ENCODE measurements around the gene RABGGTB. TPM values are rescaled to one million over a fixed set of nuclear protein-coding genes. Genes with fewer than 3 reads are reported as not detected.
"Not testable (repeated sequence)": the region's sequence is repeated elsewhere in the genome, so short reads cannot be mapped to it uniquely, and the experiment has no call there.

Gene RABGGTB
- total RNA-seq, 1 experiment from 2014 or later: 109 TPM

- DNase-seq (ENCODE audit: low spot score): no peak
- in situ Hi-C loops (cut with HindIII; ENCODE audit: low sequenced_read_pairs): no loop called here
Measured at GRCh38 chr1:75792091-75792490, 6.0 kb downstream of the RABGGTB start.

- in situ Hi-C loops (cut with HindIII; ENCODE audit: low sequenced_read_pairs): no loop called here
- DNase-seq (ENCODE audit: low spot score): no peak
Measured at GRCh38 chr1:75794382-75794781, 8.3 kb downstream of the RABGGTB start.

GRCh38 chr1:75795703-75796193 is 9.7 kb downstream of the RABGGTB start:
- no peak for DNase-seq (ENCODE audit: low spot score)
- in situ Hi-C loops (cut with HindIII; ENCODE audit: low sequenced_read_pairs): no loop called here

- DNase-seq (ENCODE audit: low spot score): peak; percentile 50
- in situ Hi-C loops (cut with HindIII; ENCODE audit: low sequenced_read_pairs): no loop called here
Measured at GRCh38 chr1:75796376-75797272, 10.6 kb downstream of the RABGGTB start, which contains the start of gene MSH4. MSH4 (plus strand) TSS chr1:75796882; CDS start chr1:75796986, 104 bp downstream.

- in situ Hi-C loops (cut with HindIII; ENCODE audit: low sequenced_read_pairs): no loop called here
- DNase-seq (ENCODE audit: low spot score): no peak
Measured at GRCh38 chr1:75797273-75797588, 11.2 kb downstream of the RABGGTB start.

GRCh38 chr1:75797606-75798216 is 11.7 kb downstream of the RABGGTB start:
- no peak for DNase-seq (ENCODE audit: low spot score)
- in situ Hi-C loops (cut with HindIII; ENCODE audit: low sequenced_read_pairs): no loop called here

- in situ Hi-C loops (cut with HindIII; ENCODE audit: low sequenced_read_pairs); DNase-seq (ENCODE audit: low spot score): not testable (repeated sequence)
Measured at GRCh38 chr1:75801480-75801879, 15.4 kb downstream of the RABGGTB start.

GRCh38 chr1:75808921-75809320 is 22.9 kb downstream of the RABGGTB start:
- in situ Hi-C loops (cut with HindIII; ENCODE audit: low sequenced_read_pairs): no loop called here
- no peak for DNase-seq (ENCODE audit: low spot score)

GRCh38 chr1:75810113-75810512 is 24.1 kb downstream of the RABGGTB start:
- in situ Hi-C loops (cut with HindIII; ENCODE audit: low sequenced_read_pairs); DNase-seq (ENCODE audit: low spot score): not testable (repeated sequence)

- in situ Hi-C loops (cut with HindIII; ENCODE audit: low sequenced_read_pairs): no loop called here
Measured at GRCh38 chr1:75811211-75811981, 25.3 kb downstream of the RABGGTB start.

GRCh38 chr1:75812065-75812464 is 26.0 kb downstream of the RABGGTB start:
- in situ Hi-C loops (cut with HindIII; ENCODE audit: low sequenced_read_pairs): no loop called here
- no peak for DNase-seq (ENCODE audit: low spot score)

More at GRCh38 chr1:75811211-75811981, 25.3 kb downstream of the RABGGTB start:
- DNase-seq (ENCODE audit: low spot score): no peak

- in situ Hi-C loops (cut with HindIII; ENCODE audit: low sequenced_read_pairs); DNase-seq (ENCODE audit: low spot score): not testable (repeated sequence)
Measured at GRCh38 chr1:75823596-75823995, 37.5 kb downstream of the RABGGTB start.

GRCh38 chr1:75836528-75837100 is 50.6 kb downstream of the RABGGTB start:
- DNase-seq (ENCODE audit: low spot score): no peak
- in situ Hi-C loops (cut with HindIII; ENCODE audit: low sequenced_read_pairs): no loop called here

- no peak for DNase-seq (ENCODE audit: low spot score)
- in situ Hi-C loops (cut with HindIII; ENCODE audit: low sequenced_read_pairs): no loop called here
Measured at GRCh38 chr1:75838079-75838478, 52.0 kb downstream of the RABGGTB start.

GRCh38 chr1:75841421-75841820 is 55.4 kb downstream of the RABGGTB start:
- in situ Hi-C loops (cut with HindIII; ENCODE audit: low sequenced_read_pairs): no loop called here
- no peak for DNase-seq (ENCODE audit: low spot score)

Other genes starting within 250 kb of the RABGGTB start
- not detected in 2 replicates for gene SLC44A5, start 175.1 kb upstream of the RABGGTB start, total RNA-seq (2014; rRNA removed; shearing (Covaris generic))
- gene ACADM, start 61.5 kb upstream of the RABGGTB start, total RNA-seq (2014; rRNA removed; shearing (Covaris generic)): 35.3 and 44.4 TPM in 2 replicates
- not detected in 2 replicates for gene MSH4, start 10.6 kb downstream of the RABGGTB start, total RNA-seq (2014; rRNA removed; shearing (Covaris generic))
- gene ASB17, start 146.1 kb downstream of the RABGGTB start, total RNA-seq (2014; rRNA removed; shearing (Covaris generic)): not detected in 2 replicates

All from G401 (cell line).